Right lobe of liver (tissue), 6 donors: ENCODE results near the gene SAPCD1. TPM values are rescaled to one million over a fixed set of nuclear protein-coding genes. Genes with fewer than 3 reads are reported as not detected.
"Not testable (repeated sequence)": the region's sequence is repeated elsewhere in the genome, so short reads cannot be mapped to it uniquely, and the experiment has no call there.

Experiments used
- ATAC-seq, 4 donors: fragments of 200-7000 bp; cut with Tn5 transposase; one replicate each; pipeline ENCODE4 v1.9.1; 2020; ENCODE audit warnings: mild to moderate bottlenecking in 4 of 4, moderate library complexity in 4 of 4
- DNase-seq, 3 donors: peaks; one replicate each; pipeline ENCODE4 v3.0.0-alpha.2; 2020
- H3K27ac ChIP-seq, 3 donors: fragments of 200-600 bp; one replicate each; pipeline ENCODE4 v1.8.0; 2022
- H3K27me3 ChIP-seq, 2 donors: fragments of 200-600 bp; one replicate each; pipeline ENCODE4 v1.8.0; 2022
- H3K36me3 ChIP-seq, 4 donors: fragments of 200-600 bp; sonication (generic) in 1 of 4; one replicate each; pipeline versions ENCODE4 v1.5.1 to v1.8.0; 2017 to 2022; ENCODE audit warnings: control low read depth in 1 of 4
- H3K4me1 ChIP-seq, 4 donors: fragments of 200-600 bp; sonication (generic) in 1 of 4; one replicate each; pipeline versions ENCODE4 v1.5.1 to v1.8.0; 2017 to 2022; ENCODE audit warnings: control low read depth in 1 of 4
- H3K4me3 ChIP-seq, 3 donors: fragments of 200-600 bp; one replicate each; pipeline ENCODE4 v1.8.0; 2022
- H3K9me3 ChIP-seq, 4 donors: fragments of 200-600 bp; sonication (generic) in 1 of 4; one replicate each; pipeline versions ENCODE4 v1.5.1 to v1.8.0; 2017 to 2022; ENCODE audit warnings: control low read depth in 1 of 4
- POLR2A ChIP-seq: fragments of 450-650 bp; IDR thresholded peaks from one replicate; pipeline ENCODE4 v1.6.1; 2017; ENCODE audit warnings: antibody characterized with exemption, mild to moderate bottlenecking
- WGBS: methylation state at CpG from one replicate; pipeline ENCODE4 v1.1.6; 2018; ENCODE audit warnings: low coverage, low lambda C conversion rate; ENCODE audit not compliant: insufficient coverage; ENCODE audit errors: missing lambda C conversion rate; 5-methylcytosine and 5-hydroxymethylcytosine counted together
- intact Hi-C, 2 donors: fragments of 100-400 bp; cut with DNase I; formaldehyde crosslinking; loops; one replicate each; pipeline versions ENCODE4 v1.11.2 to v1.14.1; 2022
- total RNA-seq, 6 experiments: library from RNA; depleted of rRNA in 2 of 6; stranded (reverse); fragments of >200 nt in 2 of 6; fragmentation: NEBNext Ultra II Directional in 3 of 6; extraction: Animal tissue kit (Norgen Biotek cat#: 25700) in 3 of 6; gene quantifications; one replicate each; pipeline versions ENCODE4 v1.1.0 to v1.2.4, GENCODE V29; 2016 to 2023
- TF ChIP-seq, protein P1 (sequence below), 4 donors: fragments of 200-600 bp in 3 of 4; fragments of 450-650 bp in 1 of 4; IDR thresholded peaks; one replicate each; pipeline versions ENCODE4 v1.5.1 to v1.8.0; 2016 to 2022; ENCODE audit warnings: antibody characterized with exemption in 4 of 4, mild to moderate bottlenecking in 2 of 4
- donor health status: DM: no; HTN: yes; CAD: no.
- donor health status: DM: no; HTN: no; CAD: no.
- donor health status: DM: no; HTN: no; CAD: no.
- donor health status: DM: no; HTN: yes; CAD: no.
- donor health status: DM: no; HTN: yes; CAD: no.

The SAPCD1 gene
- total RNA-seq, 6 experiments from 2014 or later: 0.62 to 1.6 (median 0.90) TPM; not detected in 1

DNA sequence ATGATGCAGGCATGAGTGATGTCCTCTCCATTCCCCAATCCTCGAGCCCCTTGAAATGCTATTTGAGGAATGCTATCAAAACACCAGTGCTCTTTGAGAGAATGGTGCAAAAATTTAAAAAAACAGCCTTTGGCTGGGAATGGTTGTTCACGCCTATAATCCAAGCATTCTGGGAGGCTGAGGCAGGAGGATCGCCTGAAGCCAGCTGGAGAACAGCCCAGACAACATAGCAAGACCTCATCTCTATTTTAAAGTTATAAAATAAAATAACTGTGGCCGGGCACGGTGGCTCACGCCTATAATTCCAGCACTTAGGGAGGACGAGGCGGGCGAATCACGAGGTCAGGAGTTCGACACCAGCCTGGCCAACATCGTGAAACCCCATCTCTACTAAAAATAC, 37.3 kb downstream of the SAPCD1 start:
- TF ChIP-seq POLR2A: no peak
- TF ChIP-seq, protein P1, sequence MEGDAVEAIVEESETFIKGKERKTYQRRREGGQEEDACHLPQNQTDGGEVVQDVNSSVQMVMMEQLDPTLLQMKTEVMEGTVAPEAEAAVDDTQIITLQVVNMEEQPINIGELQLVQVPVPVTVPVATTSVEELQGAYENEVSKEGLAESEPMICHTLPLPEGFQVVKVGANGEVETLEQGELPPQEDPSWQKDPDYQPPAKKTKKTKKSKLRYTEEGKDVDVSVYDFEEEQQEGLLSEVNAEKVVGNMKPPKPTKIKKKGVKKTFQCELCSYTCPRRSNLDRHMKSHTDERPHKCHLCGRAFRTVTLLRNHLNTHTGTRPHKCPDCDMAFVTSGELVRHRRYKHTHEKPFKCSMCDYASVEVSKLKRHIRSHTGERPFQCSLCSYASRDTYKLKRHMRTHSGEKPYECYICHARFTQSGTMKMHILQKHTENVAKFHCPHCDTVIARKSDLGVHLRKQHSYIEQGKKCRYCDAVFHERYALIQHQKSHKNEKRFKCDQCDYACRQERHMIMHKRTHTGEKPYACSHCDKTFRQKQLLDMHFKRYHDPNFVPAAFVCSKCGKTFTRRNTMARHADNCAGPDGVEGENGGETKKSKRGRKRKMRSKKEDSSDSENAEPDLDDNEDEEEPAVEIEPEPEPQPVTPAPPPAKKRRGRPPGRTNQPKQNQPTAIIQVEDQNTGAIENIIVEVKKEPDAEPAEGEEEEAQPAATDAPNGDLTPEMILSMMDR (IDR thresholded peaks at IDR 0.05): no peak
- intact Hi-C loops: no loop called here
- H3K4me1 ChIP-seq: peaks cover 0 to 7% (median under 1%) of the 10 kb centered on the region in 4 donors
- no peak overlapping the region for H3K4me3 ChIP-seq
- 97% methylated on average over 12 of the region's 12 CpGs for WGBS
- DNase-seq: no peak
- H3K27ac ChIP-seq: no peak overlapping the region
- H3K9me3 ChIP-seq: no peaks in the 10 kb centered on the region
- H3K27me3 ChIP-seq: no peaks in the 10 kb centered on the region
- H3K36me3 ChIP-seq: no peaks in the 10 kb centered on the region
- no peak for ATAC-seq

DNA sequence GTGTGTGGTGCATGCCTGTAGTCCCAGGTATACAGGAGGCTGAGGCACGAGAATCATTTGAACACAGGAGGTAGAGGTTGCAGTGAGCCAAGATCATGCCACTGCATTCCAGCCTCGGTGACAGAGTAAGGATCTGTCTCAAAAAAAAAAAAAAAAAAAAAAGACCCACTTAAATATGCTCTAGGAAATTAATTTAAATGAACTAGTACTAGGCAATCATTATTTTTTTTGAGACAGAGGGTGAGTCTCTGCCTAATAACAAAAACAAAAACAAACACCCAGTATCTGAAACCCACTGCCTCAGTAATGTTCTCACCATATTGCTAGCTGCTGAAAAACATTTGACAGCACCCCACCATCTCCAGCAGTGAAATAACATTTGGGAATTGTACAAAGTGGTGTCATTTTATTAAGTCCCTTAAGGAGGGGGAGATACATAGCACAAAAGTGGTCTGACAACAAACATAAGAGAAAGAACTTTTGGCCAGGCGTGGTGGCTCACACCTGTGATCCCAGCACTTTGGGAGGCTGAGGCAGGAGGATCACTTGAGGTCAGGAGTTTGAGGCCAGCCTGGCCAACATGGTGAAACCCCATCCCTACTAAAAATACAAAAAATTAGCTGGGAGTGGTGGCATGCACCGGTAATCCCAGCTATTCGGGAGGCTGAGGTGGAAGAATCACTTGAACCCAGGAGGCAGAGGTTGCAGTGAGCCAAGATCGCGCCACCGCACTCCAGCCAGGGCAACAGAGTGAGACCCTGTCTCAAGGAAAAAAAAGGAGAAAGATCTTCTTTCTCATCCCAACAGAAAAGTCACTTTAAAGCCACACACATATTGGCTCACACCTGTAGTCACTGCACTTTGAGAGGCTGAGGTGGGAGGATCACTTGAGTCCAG, 38.8 kb downstream of the SAPCD1 start:
- WGBS: 85% methylated on average over 7 of the region's 8 CpGs
- ATAC-seq, intact Hi-C loops: not testable (repeated sequence)

DNA sequence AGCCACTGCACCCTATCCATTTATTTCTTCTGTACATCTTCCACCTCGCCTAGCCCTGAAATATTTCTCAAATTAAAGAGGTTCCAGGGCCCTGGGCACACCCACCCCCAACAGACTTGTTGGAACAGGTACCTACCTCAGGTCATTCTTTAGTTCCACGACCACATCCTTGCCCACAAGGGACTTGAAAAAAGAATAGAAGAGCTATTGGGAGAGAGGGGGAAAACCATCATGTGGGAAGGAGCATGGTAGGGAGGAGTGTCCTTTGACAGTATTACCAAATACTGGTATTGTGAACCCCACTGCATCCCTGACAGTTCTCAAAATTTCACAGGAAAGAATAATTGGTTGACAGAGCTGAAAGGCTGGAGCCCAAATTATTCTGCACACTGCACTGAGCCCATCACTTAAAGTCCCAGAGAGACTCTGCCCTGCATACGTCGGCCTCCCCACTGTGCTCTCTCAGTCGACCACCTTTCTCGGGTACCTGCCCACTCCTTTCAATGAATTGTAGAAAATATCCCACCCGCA, 43.5 kb downstream of the SAPCD1 start:
- Histone ChIP-seq H3K4me1 (peaks cover 0 to 19% (median 8%) of the 10 kb centered on the region in 4 donors), H3K27me3 (no peaks in the 10 kb centered on the region), H3K27ac (peak overlapping the region; percentile 83 to 93 (median 85)), H3K36me3 (no peaks in the 10 kb centered on the region), H3K9me3 (no peaks in the 10 kb centered on the region), H3K4me3 (peak overlapping the region; percentile 60 to 62 (median 60))
- TF ChIP-seq, protein P1 (IDR thresholded peaks at IDR 0.05): no peak
- TF ChIP-seq POLR2A: no peak
- DNase-seq (no peak), ATAC-seq (peak in 1 of 4 donors; percentile 0)
- 14% methylated on average over 7 of the region's 7 CpGs for WGBS
- intact Hi-C loops: no loop called here

More for the DNA sequence above, 38.8 kb downstream of the SAPCD1 start:
- not testable (repeated sequence) for H3K4me3 ChIP-seq, H3K36me3 ChIP-seq, H3K27ac ChIP-seq, H3K9me3 ChIP-seq, H3K27me3 ChIP-seq, DNase-seq, H3K4me1 ChIP-seq

DNA sequence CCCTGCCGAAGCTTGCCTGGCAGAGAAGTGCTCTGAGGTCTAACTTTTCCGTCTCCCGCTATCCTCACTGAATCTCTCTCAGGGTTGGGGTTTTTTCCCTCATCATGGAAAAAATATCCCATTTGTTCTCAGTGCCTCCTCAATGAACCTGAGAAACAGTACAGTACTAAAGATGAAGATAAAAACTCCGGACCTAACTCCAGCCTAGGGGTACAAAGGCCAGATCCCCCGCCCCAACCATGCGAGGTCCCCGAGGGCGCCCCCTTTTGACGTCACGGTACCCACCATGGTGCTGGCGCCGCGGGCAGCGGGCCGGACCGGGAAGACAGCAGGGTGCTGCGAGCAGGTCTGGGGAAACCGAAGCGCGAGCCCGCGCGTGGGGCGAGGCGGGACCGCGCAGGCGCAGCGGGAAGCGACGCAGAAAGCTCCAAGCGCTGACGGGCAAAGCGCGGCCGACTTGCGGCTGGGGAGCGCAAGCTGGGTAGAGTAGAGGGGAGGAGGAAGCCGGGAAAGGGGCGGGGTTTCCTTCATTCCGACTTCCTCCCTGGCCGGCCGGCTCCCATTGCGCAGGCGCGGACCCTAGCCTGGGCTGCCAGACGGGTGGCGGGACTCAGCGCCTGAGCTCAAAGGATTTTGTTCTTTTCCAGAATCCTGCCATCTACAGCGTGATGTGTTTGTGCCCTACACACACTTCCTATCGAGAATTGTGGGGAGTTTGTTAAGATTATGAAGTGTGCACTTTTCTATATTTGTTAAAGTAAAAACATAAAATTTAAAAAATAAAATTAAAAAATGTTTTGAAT, 44.2 kb downstream of the SAPCD1 start, which contains the start of gene LSM2:
LSM2 (minus strand) TSS at position 497 of the 803 bp plus-strand sequence; CDS start at position 288, 209 bp downstream.
- H3K4me3 ChIP-seq: peak within 1 kb of the TSS; percentile 60 to 62 (median 60)
- peak; percentile 98 to 99 (median 99) for DNase-seq
- peak; percentile 96 to 98 (median 98) for ATAC-seq
- under 1% methylated on average over 26 of the region's 51 CpGs for WGBS
- H3K27me3 ChIP-seq: no peaks in the 10 kb centered on the region
- peaks cover 0 to 19% (median 8%) of the 10 kb centered on the region in 4 donors for H3K4me1 ChIP-seq
- H3K9me3 ChIP-seq: no peaks in the 10 kb centered on the region
- peak within 1 kb of the TSS; percentile 83 to 93 (median 85) for H3K27ac ChIP-seq
- no peaks in the 10 kb centered on the region for H3K36me3 ChIP-seq
- TF ChIP-seq, protein P1 (IDR thresholded peaks at IDR 0.05): peak in 3 of 4 donors; percentile 7 to 31 (median 26)
- TF ChIP-seq POLR2A: peak; percentile 85
- intact Hi-C loops: no loop called here

DNA sequence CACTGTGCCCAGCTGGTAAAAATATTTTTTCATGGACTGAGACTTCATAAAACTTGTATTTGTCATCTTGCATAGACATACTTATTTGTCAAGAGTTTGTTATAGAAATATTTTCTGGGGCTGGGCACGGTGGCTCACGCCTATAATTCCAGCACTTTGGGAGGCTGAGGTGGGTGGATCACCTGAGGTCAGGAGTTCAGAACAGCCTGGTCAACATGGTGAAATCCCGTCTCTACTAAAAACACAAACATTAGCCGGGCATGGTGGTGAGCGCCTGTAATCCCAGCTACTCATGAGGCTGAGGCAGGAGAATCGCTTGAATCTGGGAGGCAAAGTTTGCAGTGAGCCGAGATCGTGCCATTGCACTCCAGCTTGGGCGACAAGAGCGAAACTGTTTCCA, 46.1 kb downstream of the SAPCD1 start:
- DNase-seq, H3K9me3 ChIP-seq, ATAC-seq, intact Hi-C loops, H3K36me3 ChIP-seq, H3K27me3 ChIP-seq, H3K4me3 ChIP-seq: not testable (repeated sequence)
- H3K27ac ChIP-seq: peak overlapping the region in 2 of 3 donors; percentile 8 to 58
- H3K4me1 ChIP-seq: peaks cover 0 to 25% (median 12%) of the 10 kb centered on the region in 4 donors
- 38% methylated on average over 10 of the region's 10 CpGs for WGBS
